DMS53 treated with DMSO at 0.1 percent for 48 hours (cell line): ENCODE results near the gene GLDC.
"Not testable (repeated sequence)": the region's sequence is repeated elsewhere in the genome, so short reads cannot be mapped to it uniquely, and the experiment has no call there.

Source experiments
- DNase-seq: peaks from one replicate; lab custom pipeline; 2025; ENCODE audit not compliant: unreplicated experiment; lab: John Stamatoyannopoulos, UW

The GLDC gene

GRCh38 chr9:6622784-6623183 lies 22.7 kb downstream of the GLDC start:
- not testable (repeated sequence) for DNase-seq

GRCh38 chr9:6620796-6621195 lies 24.7 kb downstream of the GLDC start:
- no peak for DNase-seq

DNA sequence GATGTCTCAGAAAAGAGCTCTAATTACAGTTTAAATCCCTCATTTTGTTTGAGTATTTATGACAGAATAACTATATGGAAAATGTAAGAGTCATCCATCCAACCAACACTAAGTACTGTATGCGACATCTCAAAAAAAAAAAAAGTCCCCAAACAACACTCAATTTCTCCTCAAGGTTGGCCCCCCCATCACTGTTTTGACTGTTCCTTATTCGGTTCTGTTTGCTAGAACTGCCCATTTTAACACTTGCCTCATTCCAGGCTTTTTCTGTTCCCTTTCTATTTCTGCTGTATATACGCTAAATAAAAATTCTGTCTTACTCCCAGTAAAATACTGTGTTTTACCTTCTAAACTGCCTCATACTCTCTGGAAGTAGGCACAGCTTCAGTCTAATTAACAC lies 25.2 kb downstream of the GLDC start:
- DNase-seq: no peak

DNA sequence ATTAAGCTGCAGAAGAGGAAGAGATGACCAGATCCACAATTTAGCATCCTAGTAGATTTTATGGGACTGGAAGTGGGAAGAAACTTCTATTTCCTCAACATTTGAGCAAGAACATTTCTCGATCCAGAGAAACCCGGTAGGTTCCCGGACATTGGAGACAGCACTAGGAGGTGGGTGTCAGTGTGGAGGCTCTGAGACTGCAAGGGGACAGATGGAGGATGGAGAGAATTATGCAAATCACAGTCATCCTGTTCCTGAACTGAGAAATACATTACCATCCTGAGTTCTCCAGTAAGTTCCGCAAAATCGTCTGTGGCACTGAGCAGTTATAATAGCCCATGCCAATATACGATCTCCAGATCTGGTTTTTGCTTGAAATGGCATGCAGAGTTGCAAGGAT lies 25.6 kb downstream of the GLDC start:
- no peak for DNase-seq

DNA sequence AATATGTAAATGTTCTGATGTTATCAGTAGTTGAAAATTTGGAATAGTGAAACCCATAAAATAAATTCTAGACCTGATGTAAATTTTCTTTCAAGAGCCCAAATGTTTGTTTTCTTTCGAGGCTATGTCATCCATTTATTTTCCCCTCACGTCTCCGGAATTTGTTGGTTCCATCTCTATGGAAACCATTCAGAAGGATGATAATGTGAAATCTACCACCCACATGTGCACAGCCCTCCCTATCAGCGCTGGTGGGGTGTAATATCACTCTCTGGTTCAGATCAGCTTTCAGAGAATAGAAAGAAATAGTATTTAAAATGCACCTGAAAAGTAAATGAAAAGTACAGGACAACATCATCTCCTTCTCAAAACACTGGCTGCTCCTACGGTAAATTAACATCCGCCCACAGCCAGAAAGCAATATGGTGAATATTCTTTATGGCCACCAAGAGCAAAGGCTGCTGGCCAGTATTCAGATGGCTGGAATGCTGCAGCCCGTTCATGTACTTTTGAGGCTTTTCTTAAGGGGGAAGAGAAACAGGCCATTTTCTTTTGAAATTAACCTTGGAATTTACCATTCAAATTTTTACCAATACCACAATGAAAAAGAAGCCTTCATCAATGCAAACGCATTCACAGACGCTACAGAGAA lies 28.5 kb downstream of the GLDC start:
- DNase-seq: no peak

- no peak for DNase-seq
Measured at GRCh38 chr9:6614489-6614888, 31.0 kb downstream of the GLDC start.

- no peak for DNase-seq
Measured at GRCh38 chr9:6611865-6612264, 33.7 kb downstream of the GLDC start.

DNA sequence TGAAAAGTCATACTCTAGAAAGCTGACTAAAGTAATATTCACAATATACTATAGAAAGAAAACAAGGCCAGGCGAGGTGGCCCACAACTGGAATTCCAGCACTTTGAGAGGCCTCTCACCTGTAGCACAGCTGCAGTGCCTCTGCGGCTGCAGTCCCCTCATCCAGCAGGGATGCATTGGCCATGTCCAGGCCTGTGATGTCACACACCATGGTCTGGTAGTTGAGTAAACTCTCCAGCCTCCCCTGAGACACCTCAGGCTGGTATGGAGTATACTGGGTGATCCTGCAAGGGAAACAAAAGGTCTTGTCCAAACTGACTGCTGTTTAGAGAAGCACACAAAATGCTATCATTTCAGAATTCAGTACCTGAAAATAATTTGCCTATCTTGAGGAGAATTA lies 35.5 kb downstream of the GLDC start:
- no peak for DNase-seq

- DNase-seq: no peak
Measured at GRCh38 chr9:6609497-6610016, 36.0 kb downstream of the GLDC start.

DNA sequence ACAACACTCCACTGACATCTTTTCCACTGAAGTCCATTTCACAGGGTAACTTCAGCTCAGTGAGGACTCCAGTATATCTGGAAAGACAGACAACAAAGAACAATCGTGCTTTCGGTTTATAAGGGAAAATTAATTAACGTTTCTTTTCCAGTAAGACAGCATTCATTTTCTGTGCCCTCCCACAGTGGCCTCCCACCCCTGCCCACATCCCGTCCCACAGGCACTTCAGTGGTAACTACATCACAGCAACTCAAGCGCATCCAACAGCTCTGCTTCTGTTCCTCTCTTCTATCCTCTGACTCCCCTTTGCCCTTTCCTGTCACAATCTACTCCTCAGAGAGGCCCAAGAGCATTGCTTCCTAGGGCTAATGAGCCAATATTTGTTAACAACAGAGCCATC lies 40.3 kb downstream of the GLDC start:
- DNase-seq: no peak

- DNase-seq: no peak
Measured at GRCh38 chr9:6600426-6600825, 45.1 kb downstream of the GLDC start.

DNA sequence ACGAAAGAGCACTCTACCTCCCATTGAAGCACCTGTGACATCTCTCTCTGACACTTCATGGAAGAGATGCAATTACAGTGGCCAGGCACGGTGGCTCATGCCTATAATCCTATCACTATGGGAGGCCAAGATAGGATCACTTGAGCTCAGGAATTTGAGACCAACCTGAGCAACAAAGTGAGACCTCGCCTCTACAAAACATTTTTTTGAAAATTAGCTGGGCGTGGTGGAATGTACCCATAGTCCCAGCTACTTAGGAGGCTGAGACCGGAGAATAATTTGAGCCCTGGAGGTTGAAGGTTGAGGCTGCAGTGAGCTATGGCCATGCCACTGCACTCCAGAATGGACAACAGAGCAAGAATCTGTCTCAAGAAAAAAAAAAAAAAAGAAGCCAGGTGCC lies 45.5 kb downstream of the GLDC start:
- DNase-seq: no peak

DNA sequence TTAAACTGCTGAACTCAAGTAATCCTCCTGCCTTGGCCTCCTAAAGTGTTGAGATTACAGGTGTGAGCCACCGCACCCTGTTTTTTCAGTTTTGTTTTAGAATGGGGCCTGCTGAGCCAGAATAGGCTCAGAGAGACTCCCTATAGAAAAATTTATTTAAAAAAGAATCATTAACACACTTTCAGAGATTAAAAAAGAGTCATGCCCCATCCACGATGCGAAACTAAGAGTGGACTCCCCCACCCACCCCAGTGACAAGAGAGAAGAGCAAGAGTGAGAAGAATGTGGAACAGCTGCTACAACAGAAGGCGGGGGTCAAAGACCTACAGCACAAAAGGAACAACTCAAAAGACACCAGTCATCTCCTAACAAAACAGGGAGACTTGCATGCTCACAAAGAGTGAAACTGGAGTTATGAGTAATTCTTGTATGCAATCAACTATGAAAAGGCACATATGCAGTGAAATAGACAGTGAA lies 47.2 kb downstream of the GLDC start:
- DNase-seq: no peak

DNA sequence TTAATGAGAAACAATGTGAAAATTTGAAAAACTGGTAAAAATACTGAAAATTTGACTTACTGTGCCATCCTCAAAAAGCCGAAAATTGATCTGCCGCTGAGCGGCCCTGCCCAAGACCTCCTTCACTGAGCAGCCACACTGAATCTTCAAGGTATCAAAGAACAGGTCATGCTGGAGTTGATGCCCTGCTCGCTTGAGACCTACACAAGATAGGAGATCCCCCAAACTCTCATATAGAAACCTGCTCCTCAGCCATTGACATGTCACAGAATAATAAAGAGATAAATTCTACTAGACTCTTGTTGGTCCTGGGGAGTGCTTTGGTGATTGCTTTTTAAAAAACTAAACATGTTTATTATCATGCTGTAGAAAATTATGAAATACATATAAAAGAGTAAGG lies 52.7 kb downstream of the GLDC start:
- no peak for DNase-seq

- DNase-seq: no peak
Measured at GRCh38 chr9:6592231-6592630, 53.3 kb downstream of the GLDC start.

DNA sequence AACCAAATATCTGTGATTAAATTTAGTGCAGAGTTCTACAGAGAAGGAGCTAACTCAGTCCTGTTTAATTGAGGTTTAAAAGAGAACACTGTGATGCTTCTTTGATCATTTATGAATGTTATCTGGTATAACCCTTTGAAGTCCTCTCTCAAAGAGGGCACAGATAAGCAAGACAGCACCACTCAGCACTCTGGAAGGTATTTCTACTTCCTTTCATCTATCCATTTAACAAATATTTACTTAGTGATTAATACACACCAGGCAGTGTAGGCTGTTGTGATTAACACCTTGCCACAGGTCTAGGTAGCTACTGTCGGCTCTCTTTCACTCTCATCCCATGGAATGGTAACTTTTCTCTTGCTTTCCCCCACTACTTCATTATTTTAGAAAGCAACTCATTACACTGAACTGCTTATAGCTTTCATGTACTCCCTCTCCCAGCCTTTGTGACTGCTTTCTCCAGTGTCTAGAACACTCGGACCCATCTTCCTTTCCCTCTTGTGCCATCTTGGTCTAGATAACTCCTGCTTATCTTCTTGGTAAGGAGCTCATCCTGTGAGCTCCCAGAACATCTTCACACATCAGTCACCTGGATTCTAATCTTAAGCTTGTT lies 54.7 kb downstream of the GLDC start:
- peak; percentile 97 for DNase-seq

GRCh38 chr9:6590334-6590733 lies 55.2 kb downstream of the GLDC start:
- DNase-seq: peak; percentile 38

GRCh38 chr9:6584881-6585597 lies 60.5 kb downstream of the GLDC start:
- DNase-seq: peak; percentile 50

DNA sequence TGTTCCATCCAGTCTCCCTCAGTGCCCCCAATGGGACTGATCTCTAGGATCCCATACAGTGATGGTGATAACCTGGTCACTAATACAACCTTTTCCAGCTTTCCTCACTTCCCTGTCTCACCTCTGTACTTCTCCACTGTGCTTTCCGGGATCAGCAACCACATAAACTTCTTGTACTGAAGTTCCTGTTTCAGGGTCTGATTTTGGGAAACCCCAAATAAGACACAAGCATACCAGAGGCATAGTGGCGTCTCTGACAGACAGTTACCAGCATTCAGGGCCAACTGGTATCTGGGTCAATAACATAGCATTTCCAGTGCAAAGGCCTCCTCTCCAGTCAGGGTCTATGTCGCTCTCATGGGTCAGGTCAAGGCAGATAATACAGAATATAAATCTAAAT lies 64.3 kb downstream of the GLDC start:
- DNase-seq: no peak

DNA sequence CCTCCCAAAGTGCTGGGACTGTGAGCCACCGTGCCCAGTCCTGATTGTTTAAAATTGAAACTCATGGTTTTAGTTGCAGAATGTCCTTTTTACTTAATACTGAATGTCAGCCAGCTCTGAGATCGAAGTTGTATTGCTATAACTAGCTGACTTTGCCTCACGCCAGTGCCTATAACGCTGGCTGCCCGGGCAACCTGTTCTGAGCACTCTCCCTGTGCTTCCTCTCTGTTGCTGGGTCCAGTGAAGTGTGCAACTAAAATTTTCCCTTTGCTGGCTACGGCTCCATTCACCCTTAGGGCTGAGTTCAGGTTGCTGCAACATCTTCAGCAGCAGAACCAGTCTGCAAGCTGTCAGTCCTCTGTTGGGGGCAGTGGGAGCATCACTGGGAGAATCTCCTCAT lies 65.9 kb downstream of the GLDC start:
- no peak for DNase-seq

DNA sequence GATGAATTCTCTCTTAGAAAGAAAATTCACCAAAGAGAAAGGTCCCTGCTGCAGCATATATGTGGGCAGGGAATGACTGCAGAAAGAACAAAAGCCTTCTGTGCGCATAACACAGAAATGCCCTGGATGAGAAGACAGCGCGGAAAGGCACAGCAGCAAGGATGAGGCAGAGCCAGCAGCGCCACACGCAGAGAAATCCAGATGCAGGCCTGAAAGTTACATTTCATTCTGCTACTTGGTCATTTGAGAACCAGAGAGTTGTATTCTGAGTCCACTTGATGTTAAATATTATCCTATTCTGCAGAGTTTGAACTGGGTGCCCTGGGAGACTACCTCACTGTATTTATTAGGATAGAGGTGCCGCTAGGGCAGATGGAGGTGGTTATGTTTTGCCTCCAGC lies 68.5 kb downstream of the GLDC start:
- DNase-seq: no peak
